ENCODE measurements around the gene TSHZ2.

- TF ChIP-seq CTCF (IDR thresholded peaks at IDR 0.05) (no peak), POLR2AphosphoS5 (IDR thresholded peaks at IDR 0.05) (no peak)
These were observed 144.6 kb downstream of the TSHZ2 start for GRCh38 chr20:53116733-53117132.
